CD14-positive monocyte (primary cell): ENCODE measurements around the gene FARP1. TPM values are rescaled to one million over a fixed set of nuclear protein-coding genes. Genes with fewer than 3 reads are reported as not detected.
A peak's percentile ranks its signal among the peaks of the same experiment; 100 is the strongest.

ENCODE experiments used
- DNase-seq, 3 donors: peaks; one replicate each; pipeline ENCODE4 v3.0.0-alpha.2; 2011 to 2022
- H2AFZ ChIP-seq: 2 replicates; pipeline ENCODE4 v1.6.0; 2012; ENCODE audit warnings: mild to moderate bottlenecking, low read depth, low read length, inconsistent platforms; ENCODE audit not compliant: insufficient read depth, poor library complexity, severe bottlenecking
- H3K27ac ChIP-seq, 2 donors: 1 replicate in 1 of 2; 2 replicates in 1 of 2; pipeline ENCODE4 v1.5.1; 2012 to 2013; ENCODE audit warnings: low read length in 2 of 2, control low read depth in 1 of 2, inconsistent platforms in 1 of 2, low read depth in 1 of 2, mild to moderate bottlenecking in 1 of 2
- H3K27me3 ChIP-seq, 2 donors: one replicate each; pipeline versions ENCODE4 v1.6.0 to v1.6.1; 2011 to 2013; ENCODE audit warnings: low read length in 2 of 2; ENCODE audit not compliant: control insufficient read depth in 2 of 2, insufficient read depth in 2 of 2
- H3K36me3 ChIP-seq, 2 donors: replicated peaks in 1 of 2; 1 replicate in 1 of 2; 2 replicates in 1 of 2; pipeline versions ENCODE4 v1.5.1 to v1.6.1; 2012 to 2013; ENCODE audit warnings: low read length in 2 of 2, control low read depth in 1 of 2, inconsistent platforms in 1 of 2, mild to moderate bottlenecking in 1 of 2; ENCODE audit not compliant: insufficient read depth in 2 of 2, control insufficient read depth in 1 of 2
- H3K4me1 ChIP-seq, 2 donors: 1 replicate in 1 of 2; 2 replicates in 1 of 2; pipeline versions ENCODE4 v1.5.1 to v1.6.1; 2012 to 2013; ENCODE audit warnings: low read length in 2 of 2, control low read depth in 1 of 2, inconsistent platforms in 1 of 2, mild to moderate bottlenecking in 1 of 2, moderate library complexity in 1 of 2; ENCODE audit not compliant: insufficient read depth in 2 of 2, control insufficient read depth in 1 of 2
- H3K4me2 ChIP-seq: replicated peaks from 2 replicates; pipeline ENCODE3; 2012; ENCODE audit warnings: low read length, moderate library complexity, mild to moderate bottlenecking; ENCODE audit not compliant: poor library complexity, severe bottlenecking; ENCODE audit errors: extremely low read depth
- H3K4me3 ChIP-seq, 3 experiments: fragments of 200-600 bp in 1 of 3; sonication (generic) in 1 of 3; replicated peaks in 1 of 3; 1 replicate in 2 of 3; 2 replicates in 1 of 3; pipeline ENCODE4 v1.5.1; 2011 to 2013; ENCODE audit warnings: low read length in 3 of 3, mild to moderate bottlenecking in 3 of 3, control low read depth in 2 of 3, low read depth in 2 of 3, inconsistent platforms in 1 of 3, moderate library complexity in 1 of 3
- H3K79me2 ChIP-seq: 2 replicates; pipeline ENCODE4 v1.6.0; 2012; ENCODE audit warnings: mild to moderate bottlenecking, control low read depth, inconsistent platforms, low read length, moderate library complexity; ENCODE audit not compliant: insufficient read depth
- H3K9ac ChIP-seq: 2 replicates; pipeline ENCODE4 v1.6.0; 2017; ENCODE audit warnings: low read length, mild to moderate bottlenecking; ENCODE audit not compliant: insufficient read depth, poor library complexity, severe bottlenecking
- H3K9me3 ChIP-seq, 2 donors: replicated peaks in 1 of 2; 1 replicate in 1 of 2; 2 replicates in 1 of 2; pipeline versions ENCODE4 v1.5.1 to v1.6.1; 2012 to 2013; ENCODE audit warnings: low read length in 2 of 2, control low read depth in 1 of 2; ENCODE audit not compliant: control insufficient read depth in 1 of 2, insufficient read depth in 1 of 2
- H4K20me1 ChIP-seq: 2 replicates; pipeline ENCODE4 v1.6.0; 2012; ENCODE audit warnings: mild to moderate bottlenecking, low read length, control low read depth, moderate library complexity; ENCODE audit not compliant: insufficient read depth
- H3K27ac Mint-ChIP-seq, 7 donors: one replicate each; pipeline ENCODE4 v1.8.0; 2020; ENCODE audit warnings: mild to moderate bottlenecking in 7 of 7, mixed read lengths in 7 of 7, moderate library complexity in 6 of 7, inconsistent platforms in 2 of 7
- H3K27me3 Mint-ChIP-seq, 3 donors: one replicate each; pipeline ENCODE4 v1.8.0; 2021 to 2022; ENCODE audit warnings: low read depth in 3 of 3, mild to moderate bottlenecking in 3 of 3, mixed read lengths in 3 of 3, moderate library complexity in 3 of 3, inconsistent platforms in 1 of 3
- H3K36me3 Mint-ChIP-seq, 2 donors: one replicate each; pipeline ENCODE4 v1.8.0; 2020; ENCODE audit warnings: mixed read lengths in 2 of 2, inconsistent platforms in 1 of 2, mild to moderate bottlenecking in 1 of 2
- H3K4me1 Mint-ChIP-seq: one replicate; pipeline ENCODE4 v1.8.0; 2020; ENCODE audit warnings: mild to moderate bottlenecking, mixed read lengths
- H3K4me3 Mint-ChIP-seq, 2 donors: one replicate each; pipeline ENCODE4 v1.8.0; 2020; ENCODE audit warnings: mild to moderate bottlenecking in 2 of 2, mixed read lengths in 2 of 2, moderate library complexity in 1 of 2
- H3K9me3 Mint-ChIP-seq, 7 donors: one replicate each; pipeline ENCODE4 v1.8.0; 2020 to 2022; ENCODE audit warnings: mixed read lengths in 7 of 7, mild to moderate bottlenecking in 6 of 7, moderate library complexity in 6 of 7, inconsistent platforms in 2 of 7
- WGBS: methylation state at CpG from one replicate; pipeline ENCODE4 v1.1.5; 2013; ENCODE audit warnings: missing lambda C conversion rate; ENCODE audit not compliant: insufficient coverage; 5-methylcytosine and 5-hydroxymethylcytosine counted together
- intact Hi-C, 2 donors: fragments of 100-400 bp; cut with micrococcal nuclease; formaldehyde crosslinking; loops; one replicate each; pipeline versions ENCODE4 v1.15.0 to v1.15.1; 2023
- polyA plus RNA-seq, 3 donors: library from polyadenylated mRNA; depleted of rRNA in 1 of 3; unstranded in 2 of 3; stranded (reverse) in 1 of 3; fragments of 300-500 nt in 2 of 3; fragments of >200 nt in 1 of 3; fragmentation: Illumina TruSeq in 2 of 3; gene quantifications; 1 replicate in 2 of 3; 2 replicates in 1 of 3; pipeline ENCODE4 v1.2.3, GENCODE V29; 2012 to 2021
- TF ChIP-seq, protein P1 (sequence below): fragments of 200-600 bp; IDR thresholded peaks from one replicate; pipeline ENCODE4 v1.8.0; 2022; ENCODE audit warnings: antibody characterized with exemption, mild to moderate bottlenecking

The FARP1 gene
- polyA plus RNA-seq, 3 donors, result 0.01 to 0.16 (median 0.12) TPM

DNA sequence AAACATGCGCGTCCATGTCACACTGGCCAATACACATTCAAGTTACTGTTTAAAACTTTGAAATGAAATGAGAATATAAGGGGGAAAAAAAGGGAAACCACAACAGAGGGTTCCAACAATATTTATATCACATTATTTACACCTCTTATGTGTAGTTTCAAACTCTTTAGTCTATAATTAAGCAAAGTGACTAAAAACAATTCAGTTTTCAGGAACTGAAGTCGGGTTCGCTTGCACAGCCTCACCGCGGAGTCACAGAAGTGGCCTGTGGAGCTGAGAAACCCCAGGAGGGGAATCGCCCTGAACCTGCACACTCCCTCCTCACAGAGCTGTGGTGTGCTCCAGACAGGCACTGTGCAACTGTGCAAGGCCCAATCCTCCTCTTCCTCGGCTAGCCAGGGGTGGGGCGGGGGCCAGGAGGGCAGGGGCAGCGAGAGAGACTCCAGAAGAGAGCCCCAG, 358.1 kb downstream of the FARP1 start:
- peaks cover 9 to 56% of the 10 kb centered on the region in 2 donors for H3K36me3 ChIP-seq
- TF ChIP-seq, protein P1, sequence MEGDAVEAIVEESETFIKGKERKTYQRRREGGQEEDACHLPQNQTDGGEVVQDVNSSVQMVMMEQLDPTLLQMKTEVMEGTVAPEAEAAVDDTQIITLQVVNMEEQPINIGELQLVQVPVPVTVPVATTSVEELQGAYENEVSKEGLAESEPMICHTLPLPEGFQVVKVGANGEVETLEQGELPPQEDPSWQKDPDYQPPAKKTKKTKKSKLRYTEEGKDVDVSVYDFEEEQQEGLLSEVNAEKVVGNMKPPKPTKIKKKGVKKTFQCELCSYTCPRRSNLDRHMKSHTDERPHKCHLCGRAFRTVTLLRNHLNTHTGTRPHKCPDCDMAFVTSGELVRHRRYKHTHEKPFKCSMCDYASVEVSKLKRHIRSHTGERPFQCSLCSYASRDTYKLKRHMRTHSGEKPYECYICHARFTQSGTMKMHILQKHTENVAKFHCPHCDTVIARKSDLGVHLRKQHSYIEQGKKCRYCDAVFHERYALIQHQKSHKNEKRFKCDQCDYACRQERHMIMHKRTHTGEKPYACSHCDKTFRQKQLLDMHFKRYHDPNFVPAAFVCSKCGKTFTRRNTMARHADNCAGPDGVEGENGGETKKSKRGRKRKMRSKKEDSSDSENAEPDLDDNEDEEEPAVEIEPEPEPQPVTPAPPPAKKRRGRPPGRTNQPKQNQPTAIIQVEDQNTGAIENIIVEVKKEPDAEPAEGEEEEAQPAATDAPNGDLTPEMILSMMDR, result no peak
- H3K27ac Mint-ChIP-seq, result no peak overlapping the region
- WGBS, result no CpG with 5 or more reads among the region's 10 CpGs
- peaks cover 95% of the 10 kb centered on the region for H3K79me2 ChIP-seq
- H3K9me3 ChIP-seq, result no peaks in the 10 kb centered on the region
- peaks cover 8 to 19% of the 10 kb centered on the region in 2 donors for H3K4me1 ChIP-seq
- no peak overlapping the region for H3K9ac ChIP-seq
- peak overlapping the region in 1 of 2 donors; percentile 8 for H3K27ac ChIP-seq
- H3K4me3 ChIP-seq, result no peak overlapping the region
- peaks cover 32% of the 10 kb centered on the region for H3K4me1 Mint-ChIP-seq
- no peaks in the 10 kb centered on the region for H3K27me3 ChIP-seq
- no peak overlapping the region for H3K4me3 Mint-ChIP-seq
- H3K36me3 Mint-ChIP-seq, result peaks cover 58 to 60% of the 10 kb centered on the region in 2 donors
- H4K20me1 ChIP-seq, result peaks cover 92% of the 10 kb centered on the region
- H3K4me2 ChIP-seq, result no peak overlapping the region
- intact Hi-C loops, result no loop called here
- no peak for DNase-seq
- no peak overlapping the region for H2AFZ ChIP-seq
- no peaks in the 10 kb centered on the region for H3K9me3 Mint-ChIP-seq
- H3K27me3 Mint-ChIP-seq, result peaks cover 0 to 5% (median 0%) of the 10 kb centered on the region in 3 donors

DNA sequence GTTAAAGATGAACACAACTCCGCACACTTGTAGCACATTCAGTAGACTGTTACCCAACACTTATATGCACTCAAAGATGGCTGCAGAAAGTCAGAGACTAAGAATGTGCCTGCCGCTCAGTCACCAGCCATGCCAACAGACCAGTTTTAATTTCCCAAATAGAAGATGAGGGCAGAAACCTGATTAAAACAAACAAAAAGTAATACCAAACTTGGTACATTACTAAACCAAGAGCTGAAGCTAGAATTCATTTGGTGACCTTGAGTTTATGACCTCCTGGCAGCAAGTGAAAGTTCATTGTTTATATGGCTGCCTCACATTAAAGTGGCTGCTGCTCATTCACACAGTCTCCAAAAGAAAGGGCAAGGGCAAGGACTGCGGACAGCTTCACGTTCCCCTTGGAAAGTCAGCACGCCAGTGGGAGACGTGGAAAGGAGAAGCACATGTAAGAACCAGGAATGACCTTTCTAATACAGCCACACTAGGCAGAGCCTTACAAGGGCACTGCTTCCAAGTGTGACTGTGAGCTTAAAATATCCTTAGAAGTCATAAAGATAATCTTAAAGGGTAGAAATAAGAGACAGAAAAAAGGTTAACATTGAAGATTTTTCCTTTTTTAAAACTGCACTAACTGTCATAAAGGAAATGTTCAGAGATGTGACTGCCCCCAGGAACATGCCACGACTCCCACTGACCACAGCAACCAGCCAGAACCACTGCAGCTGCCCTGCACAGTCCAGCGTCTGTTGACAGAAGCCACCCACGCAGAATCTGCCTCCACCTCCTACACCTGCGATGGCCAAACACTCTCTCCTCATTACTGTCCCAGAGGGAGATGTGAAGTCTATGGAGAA, 360.5 kb downstream of the FARP1 start:
- TF ChIP-seq, protein P1, result no peak
- Mint-ChIP-seq H3K27ac (peak overlapping the region in 4 of 7 donors; percentile 21 to 60 (median 30)), H3K36me3 (peaks cover 55 to 62% of the 10 kb centered on the region in 2 donors), H3K4me1 (peaks cover 26% of the 10 kb centered on the region), H3K9me3 (peaks cover 0 to 2% (median 0%) of the 10 kb centered on the region in 7 donors), H3K27me3 (peaks cover 0 to 5% (median 2%) of the 10 kb centered on the region in 3 donors), H3K4me3 (no peak overlapping the region)
- intact Hi-C loops, result no loop called here
- no peak overlapping the region for H3K4me3 ChIP-seq
- 100% methylated on average over 3 of the region's 10 CpGs for WGBS
- H3K27me3 ChIP-seq, result no peaks in the 10 kb centered on the region
- no peaks in the 10 kb centered on the region for H3K9me3 ChIP-seq
- no peak overlapping the region for H3K9ac ChIP-seq
- H4K20me1 ChIP-seq, result peaks cover 68% of the 10 kb centered on the region
- peaks cover 15 to 22% of the 10 kb centered on the region in 2 donors for H3K4me1 ChIP-seq
- no peak overlapping the region for H2AFZ ChIP-seq
- H3K36me3 ChIP-seq, result peaks cover 9 to 47% of the 10 kb centered on the region in 2 donors
- peak overlapping the region in 1 of 2 donors; percentile 46 for H3K27ac ChIP-seq
- no peak overlapping the region for H3K4me2 ChIP-seq
- no peak for DNase-seq
- H3K79me2 ChIP-seq, result peaks cover 95% of the 10 kb centered on the region
